Endothelial cell of umbilical vein (primary cell): ENCODE results near the gene KIF25.

Experiments
- EZH2 ChIP-seq: IDR thresholded peaks from 2 replicates; pipeline ENCODE4 v1.6.1; 2012; ENCODE audit warnings: borderline replicate concordance, low read depth, mild to moderate bottlenecking, moderate library complexity, low read length, inconsistent platforms; ENCODE audit not compliant: severe bottlenecking
- FOS ChIP-seq: IDR thresholded peaks from 2 replicates; pipeline ENCODE4 v1.6.1; 2011; ENCODE audit warnings: mild to moderate bottlenecking, low read length, moderate library complexity, borderline replicate concordance; ENCODE audit not compliant: insufficient read depth
- GATA2 ChIP-seq: IDR thresholded peaks from 2 replicates; pipeline ENCODE4 v1.7.0; 2011; ENCODE audit warnings: low read depth, mild to moderate bottlenecking, moderate library complexity, mixed read lengths, low read length; ENCODE audit not compliant: insufficient read length, insufficient read depth
- POLR2A ChIP-seq: IDR thresholded peaks from 2 replicates; pipeline ENCODE4 v1.6.1; 2012; ENCODE audit warnings: low read depth, mild to moderate bottlenecking, control low read depth, low read length
- TF ChIP-seq, protein P1 (sequence below), 2 donors: IDR thresholded peaks; 1 replicate in 1 of 2; 2 replicates in 1 of 2; pipeline ENCODE4 v1.5.1; 2011; ENCODE audit warnings: low read length in 2 of 2, mild to moderate bottlenecking in 2 of 2, moderate library complexity in 2 of 2, control low read depth in 1 of 2, inconsistent platforms in 1 of 2, low read depth in 1 of 2; ENCODE audit not compliant: insufficient read depth in 1 of 2; ENCODE audit errors: extremely low read depth in 1 of 2

DNA sequence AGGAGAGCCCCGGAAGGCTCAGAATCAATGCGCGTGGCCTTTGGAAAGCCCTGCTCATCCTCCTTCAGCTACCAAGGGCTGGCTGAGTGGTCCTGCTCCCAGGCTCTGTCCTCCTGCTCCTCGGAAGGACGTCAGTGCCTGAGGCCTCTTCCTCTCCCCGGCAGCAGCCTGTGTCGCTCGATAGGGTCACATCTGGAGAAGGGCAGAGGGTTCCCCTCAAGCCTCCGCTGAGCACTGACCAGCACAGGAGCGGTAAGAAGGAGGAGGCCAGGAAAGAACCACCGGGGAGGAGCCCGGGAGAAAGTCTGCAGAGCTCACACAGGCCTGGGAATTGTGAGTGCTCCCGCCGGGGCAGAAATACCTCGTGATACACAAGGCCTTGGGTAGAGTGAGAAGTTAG is 21.2 kb downstream of the KIF25 start:
- TF ChIP-seq, protein P1, sequence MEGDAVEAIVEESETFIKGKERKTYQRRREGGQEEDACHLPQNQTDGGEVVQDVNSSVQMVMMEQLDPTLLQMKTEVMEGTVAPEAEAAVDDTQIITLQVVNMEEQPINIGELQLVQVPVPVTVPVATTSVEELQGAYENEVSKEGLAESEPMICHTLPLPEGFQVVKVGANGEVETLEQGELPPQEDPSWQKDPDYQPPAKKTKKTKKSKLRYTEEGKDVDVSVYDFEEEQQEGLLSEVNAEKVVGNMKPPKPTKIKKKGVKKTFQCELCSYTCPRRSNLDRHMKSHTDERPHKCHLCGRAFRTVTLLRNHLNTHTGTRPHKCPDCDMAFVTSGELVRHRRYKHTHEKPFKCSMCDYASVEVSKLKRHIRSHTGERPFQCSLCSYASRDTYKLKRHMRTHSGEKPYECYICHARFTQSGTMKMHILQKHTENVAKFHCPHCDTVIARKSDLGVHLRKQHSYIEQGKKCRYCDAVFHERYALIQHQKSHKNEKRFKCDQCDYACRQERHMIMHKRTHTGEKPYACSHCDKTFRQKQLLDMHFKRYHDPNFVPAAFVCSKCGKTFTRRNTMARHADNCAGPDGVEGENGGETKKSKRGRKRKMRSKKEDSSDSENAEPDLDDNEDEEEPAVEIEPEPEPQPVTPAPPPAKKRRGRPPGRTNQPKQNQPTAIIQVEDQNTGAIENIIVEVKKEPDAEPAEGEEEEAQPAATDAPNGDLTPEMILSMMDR (IDR thresholded peaks at IDR 0.05; ENCODE audit: extremely low read depth in 1 of 2, insufficient read depth in 1 of 2, low read depth in 1 of 2, low read length in 2 of 2), result no peak
- TF ChIP-seq FOS, result no peak
- TF ChIP-seq POLR2A, result no peak
- TF ChIP-seq GATA2, result no peak
- TF ChIP-seq EZH2, result no peak
